Activated naive CD8-positive, alpha-beta T cell treated with anti-CD3 and anti-CD28 coated beads, Interleukin-2, amount 50 U/mL, for 24 hours (primary cell): Measurements from ENCODE around the gene SEMA5A.

ENCODE experiments used
- ATAC-seq: fragments of 150-1000 bp; cut with Tn5 transposase; one replicate; pipeline ENCODE4 v1.10.0; 2021
- DNase-seq: peaks from one replicate; pipeline ENCODE4 v3.0.0; 2021
- H3K27ac Mint-ChIP-seq: one replicate; pipeline ENCODE4 v1.8.0; 2021; ENCODE audit warnings: mild to moderate bottlenecking, mixed read lengths
- H3K27me3 Mint-ChIP-seq: one replicate; pipeline ENCODE4 v1.8.0; 2021; ENCODE audit warnings: mixed read lengths
- H3K36me3 Mint-ChIP-seq: one replicate; pipeline ENCODE4 v1.8.0; 2021; ENCODE audit warnings: low read depth, mixed read lengths
- H3K4me1 Mint-ChIP-seq: one replicate; pipeline ENCODE4 v1.8.0; 2021; ENCODE audit warnings: mixed read lengths
- H3K4me3 Mint-ChIP-seq: one replicate; pipeline ENCODE4 v1.8.0; 2021; ENCODE audit warnings: mild to moderate bottlenecking, moderate library complexity, mixed read lengths
- H3K9me3 Mint-ChIP-seq: one replicate; pipeline ENCODE4 v1.8.0; 2021; ENCODE audit warnings: mixed read lengths

The SEMA5A gene, protein sequence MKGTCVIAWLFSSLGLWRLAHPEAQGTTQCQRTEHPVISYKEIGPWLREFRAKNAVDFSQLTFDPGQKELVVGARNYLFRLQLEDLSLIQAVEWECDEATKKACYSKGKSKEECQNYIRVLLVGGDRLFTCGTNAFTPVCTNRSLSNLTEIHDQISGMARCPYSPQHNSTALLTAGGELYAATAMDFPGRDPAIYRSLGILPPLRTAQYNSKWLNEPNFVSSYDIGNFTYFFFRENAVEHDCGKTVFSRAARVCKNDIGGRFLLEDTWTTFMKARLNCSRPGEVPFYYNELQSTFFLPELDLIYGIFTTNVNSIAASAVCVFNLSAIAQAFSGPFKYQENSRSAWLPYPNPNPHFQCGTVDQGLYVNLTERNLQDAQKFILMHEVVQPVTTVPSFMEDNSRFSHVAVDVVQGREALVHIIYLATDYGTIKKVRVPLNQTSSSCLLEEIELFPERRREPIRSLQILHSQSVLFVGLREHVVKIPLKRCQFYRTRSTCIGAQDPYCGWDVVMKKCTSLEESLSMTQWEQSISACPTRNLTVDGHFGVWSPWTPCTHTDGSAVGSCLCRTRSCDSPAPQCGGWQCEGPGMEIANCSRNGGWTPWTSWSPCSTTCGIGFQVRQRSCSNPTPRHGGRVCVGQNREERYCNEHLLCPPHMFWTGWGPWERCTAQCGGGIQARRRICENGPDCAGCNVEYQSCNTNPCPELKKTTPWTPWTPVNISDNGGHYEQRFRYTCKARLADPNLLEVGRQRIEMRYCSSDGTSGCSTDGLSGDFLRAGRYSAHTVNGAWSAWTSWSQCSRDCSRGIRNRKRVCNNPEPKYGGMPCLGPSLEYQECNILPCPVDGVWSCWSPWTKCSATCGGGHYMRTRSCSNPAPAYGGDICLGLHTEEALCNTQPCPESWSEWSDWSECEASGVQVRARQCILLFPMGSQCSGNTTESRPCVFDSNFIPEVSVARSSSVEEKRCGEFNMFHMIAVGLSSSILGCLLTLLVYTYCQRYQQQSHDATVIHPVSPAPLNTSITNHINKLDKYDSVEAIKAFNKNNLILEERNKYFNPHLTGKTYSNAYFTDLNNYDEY

DNA sequence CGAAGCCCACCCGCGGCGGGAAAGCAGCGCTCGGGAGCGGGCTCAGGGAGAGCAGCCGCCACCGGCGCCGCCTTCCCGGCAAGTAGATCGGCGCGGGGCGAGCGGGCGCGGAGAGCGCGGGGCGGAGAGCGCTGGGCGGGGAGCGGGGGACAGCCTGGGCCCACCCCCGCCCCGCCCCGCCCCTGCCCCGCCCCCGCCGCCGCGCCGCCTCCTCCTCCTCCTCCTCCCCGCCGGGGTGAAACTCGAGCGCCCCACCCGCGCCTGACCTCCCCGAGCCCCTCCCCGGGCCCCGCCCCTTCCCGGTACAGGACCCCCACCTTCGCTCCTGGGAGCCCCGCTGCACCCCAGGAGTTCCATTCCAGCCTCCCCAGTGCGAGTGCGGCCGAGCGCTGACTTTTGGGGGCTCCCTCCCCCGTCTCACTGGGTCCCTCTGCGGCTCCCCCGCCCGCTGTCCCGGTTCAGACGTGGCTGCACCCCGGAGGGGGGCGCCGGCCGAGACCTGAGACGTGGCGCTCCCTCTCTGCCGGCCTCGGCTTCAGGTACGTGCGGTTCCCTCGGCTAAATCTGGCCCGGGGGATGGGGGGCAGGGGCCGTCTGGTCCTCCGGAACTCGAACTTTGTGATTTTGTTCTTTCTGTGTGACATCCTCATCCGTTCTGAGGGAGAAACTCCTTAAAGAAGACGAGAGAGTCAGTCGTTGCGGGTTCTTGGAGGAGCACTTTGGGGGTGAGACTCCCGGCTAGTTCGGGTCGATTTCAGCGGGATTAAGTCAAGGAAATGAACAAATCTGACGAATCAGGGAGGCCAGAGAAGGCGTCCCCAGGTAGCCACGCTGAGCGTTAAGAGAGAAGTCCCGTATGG, at the start of gene SEMA5A:
TSS of gene SEMA5A (minus strand) at position 84 of the 860 bp plus-strand sequence. CDS start 166,129 bp downstream, outside the sequence.
- peaks cover 32% of the 10 kb centered on the region for H3K27me3 Mint-ChIP-seq
- DNase-seq: no peak

DNA sequence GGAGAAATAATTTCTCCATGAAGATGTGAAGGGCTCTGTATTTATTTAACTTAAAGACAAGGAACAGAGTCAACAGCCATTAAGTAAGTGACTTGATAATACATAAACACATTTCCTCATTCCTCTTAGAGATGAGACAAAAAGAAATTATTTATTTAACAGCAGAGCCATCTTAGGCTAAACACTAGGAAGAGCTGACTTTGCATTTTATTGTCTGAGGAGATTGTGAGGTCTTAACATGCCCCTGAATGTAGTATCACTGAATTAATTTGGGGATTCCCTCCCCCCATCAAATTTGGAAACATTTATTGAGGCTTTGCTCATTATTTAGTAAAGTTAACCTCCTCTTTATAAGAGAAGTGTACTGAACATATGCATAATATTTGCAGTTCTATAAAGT, 49.0 kb upstream of the SEMA5A start:
- no peak overlapping the region for H3K4me3 Mint-ChIP-seq
- DNase-seq: no peak
- H3K4me1 Mint-ChIP-seq: no peaks in the 10 kb centered on the region
- no peak for ATAC-seq
- no peaks in the 10 kb centered on the region for H3K36me3 Mint-ChIP-seq
- H3K27me3 Mint-ChIP-seq: no peaks in the 10 kb centered on the region
- H3K27ac Mint-ChIP-seq: no peak overlapping the region
- H3K9me3 Mint-ChIP-seq: peaks cover 3% of the 10 kb centered on the region

More for the DNA sequence above, at the start of gene SEMA5A:
- no peak within 1 kb of the TSS for H3K27ac Mint-ChIP-seq
- peak; percentile 24 for ATAC-seq
- H3K36me3 Mint-ChIP-seq: no peaks in the 10 kb centered on the region
- H3K4me3 Mint-ChIP-seq: no peak within 1 kb of the TSS
- H3K9me3 Mint-ChIP-seq: no peaks in the 10 kb centered on the region
- peaks cover 6% of the 10 kb centered on the region for H3K4me1 Mint-ChIP-seq

DNA sequence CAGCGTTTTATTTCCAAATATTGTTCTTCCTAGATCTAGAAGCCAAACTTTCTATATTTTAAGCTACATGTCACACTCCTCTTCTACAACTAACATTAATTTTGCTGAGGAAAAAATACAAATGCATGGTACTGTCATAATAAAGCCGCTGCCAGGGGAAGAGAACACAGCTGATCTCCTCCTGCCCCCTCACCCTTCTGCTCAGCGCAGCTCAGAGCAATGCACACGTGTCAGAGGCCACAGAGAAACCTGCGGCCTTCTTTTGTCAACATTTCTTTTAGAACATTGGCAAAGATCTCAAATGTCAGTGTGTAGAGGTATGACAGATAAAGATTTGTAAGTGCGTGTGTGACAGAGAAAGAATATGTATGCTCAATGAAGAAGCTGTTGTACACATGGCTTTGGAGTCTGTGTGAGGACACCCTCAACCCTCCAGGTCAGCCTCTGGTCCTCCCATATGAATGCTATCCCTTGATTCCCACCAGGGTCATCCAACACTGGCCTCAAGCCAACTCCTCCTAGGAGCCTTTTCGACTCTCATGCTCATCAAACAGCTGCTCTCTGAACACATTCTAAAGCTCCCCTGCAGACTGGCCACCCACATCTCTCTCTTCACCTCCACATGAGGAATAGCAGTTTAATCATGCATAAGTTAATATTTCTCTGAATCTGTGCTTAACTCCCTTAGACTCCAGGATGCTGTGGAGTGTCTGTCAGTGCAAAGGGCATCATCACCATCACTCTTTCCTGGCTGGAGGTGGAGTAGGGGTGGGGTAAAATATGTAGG, 43.4 kb upstream of the SEMA5A start:
- Mint-ChIP-seq H3K27me3 (no peaks in the 10 kb centered on the region), H3K9me3 (peaks cover under 1% of the 10 kb centered on the region), H3K4me1 (no peaks in the 10 kb centered on the region), H3K4me3 (no peak overlapping the region), H3K27ac (no peak overlapping the region), H3K36me3 (no peaks in the 10 kb centered on the region)
- DNase-seq (no peak), ATAC-seq (no peak)

DNA sequence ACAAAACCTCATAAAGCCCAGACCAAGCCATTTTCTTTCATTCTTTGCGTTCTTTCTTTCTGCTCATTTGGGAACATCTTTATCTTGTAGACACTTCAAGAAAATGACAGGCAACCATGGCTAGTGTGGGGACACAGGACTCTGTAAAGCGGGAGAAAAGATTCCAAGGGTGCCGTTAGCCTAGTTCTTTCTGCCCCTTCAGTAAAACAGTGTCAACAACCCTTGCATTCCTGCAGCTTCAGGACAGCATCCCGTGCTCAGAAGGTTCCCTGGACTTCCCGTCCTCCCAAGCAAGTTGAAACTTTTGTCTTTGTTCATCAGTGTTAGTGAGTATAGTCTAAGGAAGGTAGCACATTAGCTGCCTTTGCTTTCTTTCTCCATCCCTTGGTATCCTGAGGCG, 42.4 kb upstream of the SEMA5A start:
- no peaks in the 10 kb centered on the region for H3K4me1 Mint-ChIP-seq
- no peak overlapping the region for H3K27ac Mint-ChIP-seq
- H3K4me3 Mint-ChIP-seq: no peak overlapping the region
- no peaks in the 10 kb centered on the region for H3K36me3 Mint-ChIP-seq
- H3K27me3 Mint-ChIP-seq: no peaks in the 10 kb centered on the region
- no peaks in the 10 kb centered on the region for H3K9me3 Mint-ChIP-seq
- no peak for ATAC-seq
- no peak for DNase-seq

DNA sequence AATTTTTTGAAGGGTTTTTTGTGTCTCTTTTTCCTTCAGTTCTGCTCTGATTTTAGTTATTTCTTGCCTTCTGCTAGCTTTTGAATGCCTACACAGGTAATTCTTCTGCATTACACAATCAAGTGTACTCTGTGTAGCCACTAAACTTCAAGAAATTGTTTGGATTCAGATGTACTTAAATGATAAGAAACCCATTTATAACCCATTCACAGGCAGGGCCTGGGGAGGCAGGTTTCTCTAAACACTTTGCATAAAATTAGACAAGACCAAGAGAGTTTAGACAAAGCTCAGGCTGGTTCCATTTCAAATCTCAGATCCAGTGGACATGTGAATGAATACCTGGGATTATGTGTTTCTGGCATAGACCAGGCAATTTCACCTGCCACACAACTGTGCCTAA, 41.3 kb upstream of the SEMA5A start:
- Mint-ChIP-seq H3K27ac (no peak overlapping the region), H3K36me3 (no peaks in the 10 kb centered on the region), H3K4me3 (no peak overlapping the region), H3K4me1 (no peaks in the 10 kb centered on the region), H3K9me3 (no peaks in the 10 kb centered on the region), H3K27me3 (no peaks in the 10 kb centered on the region)
- ATAC-seq (no peak), DNase-seq (no peak)

DNA sequence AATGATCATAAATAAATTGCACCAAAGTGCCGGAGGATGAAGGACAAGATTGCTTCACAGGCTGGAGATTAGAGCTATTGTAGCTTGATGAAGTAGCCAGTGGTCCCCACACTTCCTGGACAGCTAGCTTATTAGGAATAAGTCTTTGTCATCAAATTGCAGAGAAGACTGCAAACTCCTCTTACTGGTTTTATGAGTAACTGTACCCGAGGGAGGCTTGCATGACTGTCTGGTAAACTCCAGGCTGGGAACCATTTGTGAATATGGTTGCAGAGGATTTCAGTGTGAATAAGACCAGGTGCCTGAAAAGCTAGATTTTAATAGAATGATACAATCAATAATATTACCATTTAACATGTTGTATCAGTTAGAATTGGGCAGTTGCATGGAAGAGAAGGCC, 36.5 kb upstream of the SEMA5A start:
- no peak for DNase-seq
- Mint-ChIP-seq H3K36me3 (no peaks in the 10 kb centered on the region), H3K27ac (no peak overlapping the region), H3K4me1 (no peaks in the 10 kb centered on the region), H3K27me3 (no peaks in the 10 kb centered on the region), H3K9me3 (no peaks in the 10 kb centered on the region), H3K4me3 (no peak overlapping the region)
- ATAC-seq: no peak

DNA sequence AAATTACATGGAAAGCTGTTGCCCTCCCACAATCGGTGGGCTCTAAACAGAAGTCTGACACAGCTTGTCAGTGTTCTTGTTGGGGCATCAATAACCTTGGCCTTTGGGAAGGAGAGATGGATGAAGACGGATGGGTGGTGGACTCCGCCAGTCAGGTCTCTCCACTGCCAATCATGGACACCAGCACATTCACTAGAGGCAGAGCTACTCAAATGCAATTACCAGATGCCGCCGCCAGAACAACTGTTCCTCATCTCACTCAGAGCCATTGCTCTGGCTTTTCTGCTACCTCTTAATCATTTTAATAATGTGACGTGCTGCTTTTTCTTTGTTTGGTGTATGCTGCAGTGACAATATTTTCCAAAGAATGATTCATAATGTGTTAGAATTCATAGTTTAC, 27.9 kb upstream of the SEMA5A start:
- Mint-ChIP-seq H3K9me3 (peaks cover 16% of the 10 kb centered on the region), H3K27me3 (no peaks in the 10 kb centered on the region), H3K4me3 (no peak overlapping the region), H3K4me1 (no peaks in the 10 kb centered on the region), H3K27ac (no peak overlapping the region), H3K36me3 (no peaks in the 10 kb centered on the region)
- no peak for DNase-seq
- ATAC-seq: no peak

DNA sequence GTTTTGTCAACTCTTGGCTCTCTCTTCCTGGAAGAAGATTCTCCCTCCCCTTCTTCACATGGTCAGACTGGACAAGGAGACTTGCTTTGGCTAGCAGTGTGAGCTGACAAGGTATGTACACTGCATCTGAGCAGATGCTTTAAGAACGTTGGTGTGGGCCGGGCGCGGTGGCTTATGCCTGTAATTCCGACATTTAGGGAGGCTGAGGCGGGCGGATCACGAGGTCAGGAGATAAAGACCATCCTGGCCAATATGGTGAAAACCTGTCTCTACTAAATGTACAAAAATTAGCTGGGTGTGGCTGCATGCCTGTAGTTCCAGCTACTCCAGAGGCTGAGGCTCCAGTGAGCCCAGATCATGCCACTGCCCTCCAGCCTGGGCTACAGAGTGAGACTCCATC, 26.4 kb upstream of the SEMA5A start:
- Mint-ChIP-seq H3K4me3 (no peak overlapping the region), H3K27ac (no peak overlapping the region), H3K27me3 (no peaks in the 10 kb centered on the region), H3K36me3 (no peaks in the 10 kb centered on the region), H3K9me3 (peaks cover 16% of the 10 kb centered on the region), H3K4me1 (no peaks in the 10 kb centered on the region)
- ATAC-seq: no peak
- no peak for DNase-seq

DNA sequence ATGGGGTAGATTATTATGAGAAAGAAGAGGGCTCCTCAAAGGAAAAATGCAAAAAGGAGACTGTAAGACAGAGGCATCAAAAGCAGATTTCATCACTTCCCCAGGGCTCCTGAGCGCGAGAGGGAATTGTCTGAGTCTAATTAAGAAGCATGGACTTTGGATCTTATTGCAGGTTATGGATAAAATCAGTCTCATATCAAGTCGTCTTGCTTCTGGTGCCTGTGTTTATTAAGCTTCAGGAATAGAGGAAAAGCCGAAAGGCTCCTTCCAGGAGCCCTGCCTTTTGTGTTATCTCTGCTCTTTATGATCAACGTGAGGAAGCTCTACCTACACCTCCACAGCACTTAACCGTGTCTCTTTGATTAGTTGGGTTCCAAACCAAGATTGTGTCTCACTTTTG, 25.0 kb upstream of the SEMA5A start:
- Mint-ChIP-seq H3K9me3 (peaks cover 16% of the 10 kb centered on the region), H3K27ac (no peak overlapping the region), H3K4me3 (no peak overlapping the region), H3K36me3 (no peaks in the 10 kb centered on the region), H3K4me1 (no peaks in the 10 kb centered on the region), H3K27me3 (no peaks in the 10 kb centered on the region)
- DNase-seq: no peak
- ATAC-seq: no peak

DNA sequence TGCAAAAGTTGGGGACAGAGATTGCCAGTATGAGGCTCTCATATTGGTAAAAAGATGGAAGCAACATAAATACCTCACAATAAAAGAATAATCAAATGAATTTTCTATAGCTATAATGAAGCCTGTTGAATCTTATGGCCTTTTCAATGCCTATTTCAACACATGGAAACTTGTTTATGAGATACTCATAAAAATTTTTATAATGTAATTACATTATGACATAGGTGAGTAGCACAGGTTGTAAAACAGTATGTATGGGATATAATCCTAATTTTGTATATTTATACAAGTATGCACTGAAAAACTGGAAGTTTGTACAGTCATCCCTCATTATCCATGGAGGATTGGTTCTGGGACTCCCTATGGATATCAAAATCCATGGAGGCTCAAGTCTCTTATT, 21.2 kb upstream of the SEMA5A start:
- Mint-ChIP-seq H3K4me3 (no peak overlapping the region), H3K36me3 (no peaks in the 10 kb centered on the region), H3K27ac (no peak overlapping the region), H3K27me3 (no peaks in the 10 kb centered on the region), H3K4me1 (no peaks in the 10 kb centered on the region), H3K9me3 (peaks cover 4% of the 10 kb centered on the region)
- ATAC-seq (no peak), DNase-seq (no peak)

DNA sequence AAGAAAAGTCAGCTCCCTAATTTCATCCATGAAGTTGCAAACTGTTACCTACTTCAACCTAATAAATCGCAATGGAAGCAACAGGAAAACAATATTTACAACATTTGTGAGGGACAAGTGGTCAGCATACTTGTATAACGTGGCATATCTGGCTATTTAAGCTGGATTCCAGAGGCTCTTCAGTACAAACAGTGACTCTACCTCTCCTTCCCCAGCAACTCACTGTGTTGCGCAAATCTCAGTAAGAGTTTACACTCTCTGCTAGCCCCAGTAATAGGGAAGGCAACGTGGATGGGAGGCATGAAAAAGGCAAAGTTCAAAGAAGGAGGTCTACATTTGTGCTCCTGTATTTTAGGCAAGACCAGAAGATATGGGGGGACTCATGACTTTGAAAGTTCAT, 18.9 kb upstream of the SEMA5A start:
- ATAC-seq (no peak), DNase-seq (no peak)
- Mint-ChIP-seq H3K27me3 (no peaks in the 10 kb centered on the region), H3K4me1 (no peaks in the 10 kb centered on the region), H3K9me3 (no peaks in the 10 kb centered on the region), H3K27ac (no peak overlapping the region), H3K4me3 (no peak overlapping the region), H3K36me3 (no peaks in the 10 kb centered on the region)

DNA sequence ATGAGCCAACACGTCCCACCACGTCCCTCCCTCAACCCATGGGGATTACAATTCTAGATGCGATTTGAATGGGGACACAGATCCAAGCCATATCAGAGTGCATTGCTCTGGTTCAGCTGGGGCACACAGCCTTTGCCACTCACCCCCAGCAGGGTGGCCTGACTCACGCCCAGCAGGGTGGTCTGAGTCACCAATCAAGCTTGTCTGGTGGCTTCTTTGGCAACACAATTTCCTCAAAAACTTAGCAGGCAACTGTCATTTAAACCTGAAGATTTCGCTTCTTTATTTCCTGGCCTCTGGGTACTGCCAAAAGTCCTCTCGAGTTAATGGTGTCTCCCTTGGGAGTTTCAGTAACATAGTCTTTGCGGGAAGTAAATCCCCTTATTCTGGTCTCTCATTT, 16.3 kb upstream of the SEMA5A start:
- Mint-ChIP-seq H3K4me3 (no peak overlapping the region), H3K27ac (no peak overlapping the region), H3K9me3 (no peaks in the 10 kb centered on the region), H3K36me3 (no peaks in the 10 kb centered on the region), H3K27me3 (no peaks in the 10 kb centered on the region), H3K4me1 (no peaks in the 10 kb centered on the region)
- ATAC-seq (no peak), DNase-seq (no peak)

DNA sequence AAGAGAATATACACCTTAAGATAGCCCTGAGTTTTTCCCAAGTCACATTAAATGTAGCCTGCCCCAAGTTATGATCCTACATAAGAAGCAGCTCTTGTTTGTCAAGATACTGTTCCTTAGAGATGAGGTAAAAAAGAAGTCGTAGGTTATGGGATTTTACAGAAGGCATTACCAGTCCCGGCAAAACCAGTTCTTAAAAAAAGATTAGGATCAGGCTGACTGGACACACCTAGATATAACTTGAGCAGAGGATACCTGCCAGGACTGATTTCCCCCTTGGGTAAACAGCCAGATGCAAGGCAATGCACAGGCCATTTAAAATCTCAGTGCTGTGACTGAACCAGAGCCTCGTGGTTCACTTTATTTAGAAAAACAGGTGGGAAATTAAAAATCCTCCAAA, 14.1 kb upstream of the SEMA5A start:
- Mint-ChIP-seq H3K9me3 (no peaks in the 10 kb centered on the region), H3K36me3 (no peaks in the 10 kb centered on the region), H3K27ac (no peak overlapping the region), H3K4me1 (no peaks in the 10 kb centered on the region), H3K27me3 (no peaks in the 10 kb centered on the region), H3K4me3 (no peak overlapping the region)
- DNase-seq (no peak), ATAC-seq (no peak)
